ENCODE results near the gene LILRA6. TPM values are rescaled to one million over a fixed set of nuclear protein-coding genes. Genes with fewer than 3 reads are reported as not detected.
"Not testable (repeated sequence)": the region's sequence is repeated elsewhere in the genome, so short reads cannot be mapped to it uniquely, and the experiment has no call there.

The LILRA6 gene
- 0.08 and 0.14 TPM in 2 replicates for polyA plus RNA-seq (2013)

GRCh38 chr19:54242646-54243045 is at the start of gene LILRA6:
Gene LILRA6, minus strand, starts transcription at chr19:54242790.
- H3K27ac ChIP-seq (ENCODE audit: low read depth, low read length); DNase-seq: not testable (repeated sequence)

GRCh38 chr19:54289160-54289559 is 46.6 kb upstream of the LILRA6 start:
- not testable (repeated sequence) for H3K79me1 ChIP-seq (ENCODE audit: low read length); H4K8ac ChIP-seq (ENCODE audit: low read depth, low read length); H3K4me2 ChIP-seq (ENCODE audit: low read length); H3K79me2 ChIP-seq (ENCODE audit: control insufficient read depth, insufficient read depth, low read length, poor library complexity); H3K27ac ChIP-seq (ENCODE audit: low read depth, low read length); H2AK5ac ChIP-seq (ENCODE audit: low read length); H2AFZ ChIP-seq (ENCODE audit: insufficient read depth, low read length, poor library complexity); H2BK120ac ChIP-seq (ENCODE audit: insufficient read depth, low read length, poor library complexity); DNase-seq; H3K9ac ChIP-seq (ENCODE audit: low read length); H3K27me3 ChIP-seq (ENCODE audit: insufficient read depth, low read length); H2BK5ac ChIP-seq (ENCODE audit: low read depth, low read length, poor library complexity); H3K36me3 ChIP-seq (ENCODE audit: control insufficient read depth in 1 of 2, insufficient read depth in 2 of 2, low read length in 2 of 2); H3K4ac ChIP-seq (ENCODE audit: low read depth, low read length); H4K91ac ChIP-seq (ENCODE audit: low read depth, low read length); H3K9me3 ChIP-seq (ENCODE audit: insufficient read depth, low read depth, low read length); H3K23ac ChIP-seq (ENCODE audit: low read length); H3K4me3 ChIP-seq (ENCODE audit: low read depth, low read length); H4K12ac ChIP-seq (ENCODE audit: low read depth, low read length); H3K18ac ChIP-seq (ENCODE audit: low read length); H2BK12ac ChIP-seq (ENCODE audit: low read length); H3K4me1 ChIP-seq (ENCODE audit: control insufficient read depth in 1 of 2, insufficient read depth in 2 of 2, low read length in 2 of 2); H3K14ac ChIP-seq (ENCODE audit: low read length)
- no CpG with 5 or more reads among the region's 8 CpGs for WGBS (ENCODE audit: extremely low coverage, insufficient coverage, insufficient read length)

More at GRCh38 chr19:54242646-54243045, at the start of gene LILRA6:
- not testable (repeated sequence) for H3K14ac ChIP-seq (ENCODE audit: low read length); H2AK5ac ChIP-seq (ENCODE audit: low read length); H3K18ac ChIP-seq (ENCODE audit: low read length); H3K79me2 ChIP-seq (ENCODE audit: control insufficient read depth, insufficient read depth, low read length, poor library complexity); H2BK5ac ChIP-seq (ENCODE audit: low read depth, low read length, poor library complexity); H3K79me1 ChIP-seq (ENCODE audit: low read length); H3K9ac ChIP-seq (ENCODE audit: low read length); H4K91ac ChIP-seq (ENCODE audit: low read depth, low read length); H3K4ac ChIP-seq (ENCODE audit: low read depth, low read length); H3K4me1 ChIP-seq (ENCODE audit: control insufficient read depth in 1 of 2, insufficient read depth in 2 of 2, low read length in 2 of 2); H2BK120ac ChIP-seq (ENCODE audit: insufficient read depth, low read length, poor library complexity); H3K9me3 ChIP-seq (ENCODE audit: insufficient read depth, low read depth, low read length); H4K8ac ChIP-seq (ENCODE audit: low read depth, low read length); H2AFZ ChIP-seq (ENCODE audit: insufficient read depth, low read length, poor library complexity); H3K36me3 ChIP-seq (ENCODE audit: control insufficient read depth in 1 of 2, insufficient read depth in 2 of 2, low read length in 2 of 2); H3K4me2 ChIP-seq (ENCODE audit: low read length); H4K12ac ChIP-seq (ENCODE audit: low read depth, low read length); H3K23ac ChIP-seq (ENCODE audit: low read length); H3K27me3 ChIP-seq (ENCODE audit: insufficient read depth, low read length); H2BK12ac ChIP-seq (ENCODE audit: low read length); H3K4me3 ChIP-seq (ENCODE audit: low read depth, low read length)
- WGBS (ENCODE audit: extremely low coverage, insufficient coverage, insufficient read length) = no CpG with 5 or more reads among the region's 6 CpGs

GRCh38 chr19:54287456-54287855 is 44.9 kb upstream of the LILRA6 start:
- H3K4me2 ChIP-seq (ENCODE audit: low read length) = no peak overlapping the region
- no peak overlapping the region for H4K91ac ChIP-seq (ENCODE audit: low read depth, low read length)
- no CpG with 5 or more reads among the region's 4 CpGs for WGBS (ENCODE audit: extremely low coverage, insufficient coverage, insufficient read length)

GRCh38 chr19:54286283-54286682 is 43.7 kb upstream of the LILRA6 start:
- H3K14ac ChIP-seq (ENCODE audit: low read length); H4K12ac ChIP-seq (ENCODE audit: low read depth, low read length); H2BK5ac ChIP-seq (ENCODE audit: low read depth, low read length, poor library complexity); H3K4me2 ChIP-seq (ENCODE audit: low read length); H3K27ac ChIP-seq (ENCODE audit: low read depth, low read length); H2BK12ac ChIP-seq (ENCODE audit: low read length); H4K91ac ChIP-seq (ENCODE audit: low read depth, low read length); H3K4me1 ChIP-seq (ENCODE audit: control insufficient read depth in 1 of 2, insufficient read depth in 2 of 2, low read length in 2 of 2); H3K36me3 ChIP-seq (ENCODE audit: control insufficient read depth in 1 of 2, insufficient read depth in 2 of 2, low read length in 2 of 2); H3K4me3 ChIP-seq (ENCODE audit: low read depth, low read length); DNase-seq; H3K79me1 ChIP-seq (ENCODE audit: low read length); H4K8ac ChIP-seq (ENCODE audit: low read depth, low read length); H3K4ac ChIP-seq (ENCODE audit: low read depth, low read length); H3K23ac ChIP-seq (ENCODE audit: low read length); H3K9me3 ChIP-seq (ENCODE audit: insufficient read depth, low read depth, low read length); H3K18ac ChIP-seq (ENCODE audit: low read length); H2BK120ac ChIP-seq (ENCODE audit: insufficient read depth, low read length, poor library complexity); H3K79me2 ChIP-seq (ENCODE audit: control insufficient read depth, insufficient read depth, low read length, poor library complexity); H3K27me3 ChIP-seq (ENCODE audit: insufficient read depth, low read length); H3K9ac ChIP-seq (ENCODE audit: low read length); H2AK5ac ChIP-seq (ENCODE audit: low read length); H2AFZ ChIP-seq (ENCODE audit: insufficient read depth, low read length, poor library complexity): not testable (repeated sequence)
- WGBS (ENCODE audit: extremely low coverage, insufficient coverage, insufficient read length) = no CpG with 5 or more reads among the region's 10 CpGs

More at GRCh38 chr19:54287456-54287855, 44.9 kb upstream of the LILRA6 start:
- Histone ChIP-seq H3K27ac (ENCODE audit: low read depth, low read length) (no peak overlapping the region), H2BK120ac (ENCODE audit: insufficient read depth, low read length, poor library complexity) (no peak overlapping the region), H2AK5ac (ENCODE audit: low read length) (no peak overlapping the region), H3K4me1 (ENCODE audit: control insufficient read depth in 1 of 2, insufficient read depth in 2 of 2, low read length in 2 of 2) (no peaks in the 10 kb centered on the region), H3K9ac (ENCODE audit: low read length) (no peak overlapping the region), H3K14ac (ENCODE audit: low read length) (no peak overlapping the region), H3K18ac (ENCODE audit: low read length) (no peak overlapping the region), H4K12ac (ENCODE audit: low read depth, low read length) (no peak overlapping the region), H3K4ac (ENCODE audit: low read depth, low read length) (no peak overlapping the region), H3K36me3 (ENCODE audit: control insufficient read depth in 1 of 2, insufficient read depth in 2 of 2, low read length in 2 of 2) (no peaks in the 10 kb centered on the region), H3K79me1 (ENCODE audit: low read length) (no peaks in the 10 kb centered on the region), H4K8ac (ENCODE audit: low read depth, low read length) (no peak overlapping the region), H3K23ac (ENCODE audit: low read length) (no peak overlapping the region), H2BK5ac (ENCODE audit: low read depth, low read length, poor library complexity) (no peak overlapping the region), H2BK12ac (ENCODE audit: low read length) (no peak overlapping the region), H3K9me3 (ENCODE audit: insufficient read depth, low read depth, low read length) (no peaks in the 10 kb centered on the region), H3K4me3 (ENCODE audit: low read depth, low read length) (no peak overlapping the region), H3K27me3 (ENCODE audit: insufficient read depth, low read length) (no peaks in the 10 kb centered on the region), H2AFZ (ENCODE audit: insufficient read depth, low read length, poor library complexity) (no peak overlapping the region), H3K79me2 (ENCODE audit: control insufficient read depth, insufficient read depth, low read length, poor library complexity) (no peaks in the 10 kb centered on the region)
- DNase-seq = no peak
